ENCODE data around the gene DIP2B.
"Not testable (repeated sequence)": the region's sequence is repeated elsewhere in the genome, so short reads cannot be mapped to it uniquely, and the experiment has no call there.

Gene DIP2B

GRCh38 chr12:50555471-50555885 lies 50.7 kb downstream of the DIP2B start:
- DNase-seq, result no peak

- no peak for DNase-seq
Measured at GRCh38 chr12:50556273-50556672, 51.5 kb downstream of the DIP2B start.

DNA sequence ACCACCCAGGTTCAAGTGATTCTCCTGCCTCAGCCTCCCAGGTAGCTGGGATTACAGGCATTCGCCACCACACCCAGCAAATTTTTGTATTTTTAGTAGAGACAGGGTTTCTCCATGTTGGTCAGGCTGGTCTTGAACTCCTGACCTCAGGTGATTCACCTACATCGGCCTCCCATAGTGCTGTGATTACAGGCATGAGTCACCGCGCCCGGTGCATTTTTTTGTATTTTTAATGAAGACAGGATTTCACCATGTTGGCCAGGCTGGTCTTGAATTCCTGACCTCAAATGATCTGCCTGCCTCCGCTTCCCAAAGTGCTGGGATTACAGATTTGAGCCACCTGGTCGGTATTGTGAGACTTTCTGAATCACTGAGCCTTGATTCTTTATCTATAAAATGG lies 52.0 kb downstream of the DIP2B start:
- not testable (repeated sequence) for DNase-seq

- DNase-seq, result no peak
Measured at GRCh38 chr12:50557421-50557820, 52.6 kb downstream of the DIP2B start.

DNA sequence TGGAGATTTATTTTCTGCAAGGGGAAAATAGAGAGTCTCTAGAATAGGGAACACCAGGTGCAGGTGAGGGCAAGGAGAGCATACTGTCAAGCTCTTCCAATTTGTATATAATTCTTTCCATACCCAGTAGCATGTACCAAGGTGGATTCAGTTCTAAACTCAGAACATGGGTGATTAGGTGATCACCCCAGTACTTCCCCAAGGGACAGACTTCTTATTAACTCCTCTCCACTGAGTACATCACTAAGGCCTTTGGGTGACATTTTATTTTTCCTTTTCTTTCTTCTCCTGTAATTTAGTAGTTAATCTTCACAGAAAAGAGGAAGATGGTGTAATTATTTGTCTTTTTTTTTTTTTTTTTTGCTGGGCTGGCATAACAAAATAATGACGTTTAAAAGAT lies 54.2 kb downstream of the DIP2B start:
- DNase-seq, result no peak

GRCh38 chr12:50562520-50563433 lies 58.0 kb downstream of the DIP2B start:
- no peak for DNase-seq

DNA sequence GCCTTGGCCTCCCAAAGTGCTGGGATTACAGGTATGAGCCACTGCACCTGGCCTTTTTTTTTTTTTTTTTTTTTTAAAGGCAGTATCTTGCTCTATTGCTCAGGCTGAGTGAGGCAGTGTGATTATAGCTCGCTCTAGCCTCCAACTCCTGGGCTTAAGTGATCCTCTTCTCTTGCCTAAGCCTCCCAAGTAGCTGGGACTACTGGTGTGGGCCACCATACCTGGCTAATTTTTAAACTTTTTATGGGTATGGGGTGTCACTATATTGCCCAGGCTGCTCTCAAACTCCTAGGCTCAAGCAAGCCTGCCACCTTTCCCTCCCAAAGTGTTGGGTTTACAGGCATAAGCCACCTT lies 58.6 kb downstream of the DIP2B start:
- no peak for DNase-seq

DNA sequence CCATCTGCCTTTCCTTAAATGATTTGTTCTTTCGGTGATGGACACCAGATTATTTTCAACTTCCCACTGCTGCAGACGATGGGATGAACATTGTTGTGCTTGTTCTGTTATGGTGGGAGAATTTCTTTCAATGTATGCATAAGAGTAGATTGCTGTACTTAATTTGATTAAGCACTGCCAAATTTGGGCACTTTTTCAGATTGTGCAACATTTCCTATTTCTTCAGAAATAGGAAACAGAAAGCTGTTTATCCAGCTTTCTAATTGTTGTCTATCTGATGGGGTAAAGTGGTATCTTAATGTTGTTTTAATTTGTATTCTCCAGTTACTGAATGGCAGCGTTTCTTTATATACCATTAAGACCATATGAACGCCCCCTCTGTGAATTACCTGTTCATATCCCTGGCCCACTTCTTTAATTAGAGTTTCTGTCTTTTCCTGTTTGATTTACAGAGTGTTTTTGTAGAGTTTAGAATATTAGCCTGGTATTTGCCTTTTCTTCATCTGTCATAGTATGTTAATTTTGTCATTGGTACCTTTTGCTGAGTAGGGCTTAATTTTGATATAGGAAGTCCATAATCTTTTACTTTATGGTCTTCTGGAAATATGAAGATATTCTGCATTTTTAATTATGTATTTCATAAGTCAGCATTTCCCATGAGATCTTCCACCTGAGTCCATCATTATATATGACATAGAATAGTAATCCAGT lies 59.6 kb downstream of the DIP2B start:
- DNase-seq, result no peak

GRCh38 chr12:50564948-50565297 lies 60.1 kb downstream of the DIP2B start:
- no peak for DNase-seq

DNA sequence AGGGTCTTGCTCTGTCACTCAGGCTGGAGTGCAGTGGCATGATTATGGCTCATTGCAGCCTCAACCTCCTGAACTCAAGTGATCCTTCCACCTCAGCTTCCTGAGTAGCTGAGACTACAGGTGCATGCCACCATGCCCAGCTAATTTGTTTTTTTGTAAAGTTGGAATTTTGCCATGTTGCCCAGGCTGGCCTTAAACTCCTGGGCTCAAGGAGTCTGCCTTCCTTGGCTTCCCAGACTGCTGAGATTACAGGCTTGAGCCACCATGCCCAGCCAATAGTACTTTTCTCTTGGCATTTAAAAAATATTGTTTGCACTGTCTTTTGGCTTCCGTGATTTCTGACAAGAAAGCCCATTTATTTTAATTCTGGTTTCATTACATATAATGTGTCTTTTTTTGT lies 61.3 kb downstream of the DIP2B start:
- no peak for DNase-seq

- DNase-seq, result no peak
Measured at GRCh38 chr12:50567926-50568325, 63.1 kb downstream of the DIP2B start.

DNA sequence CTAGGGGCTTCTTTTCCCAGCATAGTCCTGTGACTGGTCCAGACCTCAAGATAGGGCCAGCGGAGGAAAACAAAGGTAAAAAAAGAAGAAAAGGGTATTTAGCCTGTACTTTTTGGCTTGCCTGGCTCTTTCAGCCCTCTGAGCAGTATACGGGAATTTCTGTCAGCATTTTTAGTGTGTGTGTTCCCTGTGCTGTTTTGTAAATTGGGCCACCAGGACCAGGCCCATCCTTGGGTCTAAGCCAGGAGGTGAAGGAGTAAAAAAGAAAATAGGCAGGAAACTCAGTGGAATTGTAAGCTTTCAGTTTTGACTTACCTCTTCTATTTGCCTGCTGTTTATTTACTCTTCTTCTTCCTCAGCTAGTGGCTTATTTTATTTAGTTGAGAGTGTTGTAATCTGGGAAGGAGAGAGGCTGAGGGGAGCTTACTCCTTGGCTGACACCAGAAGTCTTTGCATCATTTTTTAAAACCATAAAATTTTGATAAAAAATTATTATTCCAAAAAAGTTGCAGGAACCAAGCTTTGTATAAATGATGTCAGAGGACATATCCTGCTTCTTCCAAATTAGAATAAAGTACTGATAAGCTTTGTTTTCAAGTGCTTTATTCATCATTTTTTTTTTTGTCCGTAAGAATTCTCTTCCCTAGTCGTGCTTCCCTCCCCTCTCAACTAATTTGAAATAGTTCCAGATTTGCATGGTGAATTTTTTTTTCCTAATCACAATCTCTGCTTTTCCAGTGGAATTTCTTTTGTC lies 63.7 kb downstream of the DIP2B start:
- DNase-seq, result no peak

- no peak for DNase-seq
Measured at GRCh38 chr12:50569321-50569720, 64.5 kb downstream of the DIP2B start.

GRCh38 chr12:50569876-50570275 lies 65.1 kb downstream of the DIP2B start:
- DNase-seq, result no peak

- DNase-seq, result no peak
Measured at GRCh38 chr12:50571786-50572185, 67.0 kb downstream of the DIP2B start.

- DNase-seq, result no peak
Measured at GRCh38 chr12:50572287-50572686, 67.5 kb downstream of the DIP2B start.

DNA sequence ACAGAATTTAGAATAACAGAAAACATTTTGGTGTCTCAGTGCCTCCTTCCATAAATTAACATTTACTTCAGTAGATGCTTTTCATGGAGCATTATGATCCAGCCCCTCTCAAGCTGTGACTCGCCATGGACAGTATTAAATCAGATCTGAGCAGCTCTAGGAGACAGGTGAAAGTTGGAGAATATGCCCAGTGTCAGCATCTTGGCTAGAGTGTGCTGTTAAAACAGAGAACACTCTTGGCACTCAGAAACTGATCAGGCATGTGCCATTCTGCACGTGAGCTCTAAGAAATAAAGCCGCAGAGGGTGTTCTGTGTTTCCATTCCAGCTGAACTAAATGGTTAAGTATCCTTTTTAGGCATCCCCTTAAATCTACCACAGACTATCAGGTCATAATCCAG lies 68.0 kb downstream of the DIP2B start:
- no peak for DNase-seq

DNA sequence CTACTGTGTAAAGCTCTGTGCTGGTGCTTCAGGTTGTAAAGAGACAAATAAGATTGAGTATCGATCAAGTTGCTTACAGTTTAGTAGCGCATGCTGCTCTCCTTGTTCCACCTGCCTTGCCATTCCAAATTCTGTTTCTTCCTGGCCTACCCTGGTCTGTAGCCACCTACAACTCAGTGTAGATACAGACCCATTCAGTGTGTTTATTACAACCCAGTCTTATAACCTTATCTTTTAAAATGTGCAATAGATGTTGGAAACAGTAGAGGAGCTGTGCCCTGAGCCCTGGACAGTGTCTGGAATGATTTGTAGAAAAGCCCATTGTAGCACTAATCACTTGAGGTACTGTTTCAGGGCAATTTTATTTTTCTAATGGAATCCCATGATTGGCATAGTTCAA lies 68.5 kb downstream of the DIP2B start:
- DNase-seq, result no peak

GRCh38 chr12:50574601-50575348 lies 70.0 kb downstream of the DIP2B start:
- no peak for DNase-seq

DNA sequence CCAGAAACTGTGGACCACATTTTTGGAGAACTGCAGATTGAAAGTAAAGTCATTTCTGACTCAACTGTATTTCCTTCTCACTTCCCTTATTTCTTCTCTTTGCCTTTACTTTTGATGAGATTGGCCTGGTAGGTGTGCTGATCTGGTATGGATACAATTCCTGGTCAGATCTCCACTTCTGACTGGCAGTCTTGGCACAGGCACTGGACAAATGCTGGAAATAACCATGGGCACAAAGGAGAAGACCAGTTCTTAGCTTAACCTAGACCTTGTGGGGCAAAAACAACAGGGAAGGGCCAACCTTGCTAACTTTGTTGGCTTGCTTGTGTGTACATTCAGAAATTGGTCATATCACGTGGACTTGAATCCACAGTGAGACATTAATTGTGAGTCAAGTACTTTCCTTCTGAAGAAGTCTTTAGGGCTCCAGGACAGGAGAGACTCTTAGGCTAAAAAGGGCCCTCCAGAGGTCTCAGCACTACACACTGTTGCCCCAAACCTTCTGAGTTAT lies 75.0 kb downstream of the DIP2B start:
- DNase-seq, result no peak

DNA sequence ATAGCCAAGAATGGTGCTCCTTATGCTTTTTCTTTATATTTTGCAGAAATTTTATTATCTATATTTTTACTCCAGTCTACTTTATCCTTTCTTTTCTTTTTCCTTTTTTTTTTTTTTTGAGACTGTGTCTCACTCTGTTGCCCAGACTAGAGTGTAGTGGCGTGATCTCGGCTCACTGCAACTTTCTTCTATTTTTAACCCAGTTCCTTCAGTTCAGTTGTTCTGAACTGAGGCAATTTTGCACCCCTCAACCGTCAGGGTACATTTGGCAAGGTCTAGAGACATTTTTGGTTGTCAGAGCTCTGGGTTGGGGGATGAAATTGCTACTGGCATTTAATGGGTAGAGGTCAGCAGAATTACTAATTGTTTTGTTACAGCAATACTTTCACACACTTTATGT lies 75.7 kb downstream of the DIP2B start:
- no peak for DNase-seq

All from activated effector memory CD4-positive, alpha-beta T cell treated with anti-CD3 and anti-CD28 coated beads, Interleukin-2, amount 50 U/mL, for 16 hours (primary cell).